DND-41 (cell line): ENCODE data around the gene TM9SF3.

Source experiments
- CTCF ChIP-seq: IDR thresholded peaks from 2 replicates; pipeline ENCODE4 v1.5.1; 2012; ENCODE audit warnings: borderline replicate concordance, low read length, moderate library complexity, mild to moderate bottlenecking; ENCODE audit not compliant: poor library complexity, severe bottlenecking; ENCODE audit errors: extremely low read depth
- EZH2 ChIP-seq: IDR thresholded peaks from 3 replicates; pipeline ENCODE4 v1.6.1; 2012; ENCODE audit warnings: borderline replicate concordance, low read depth, mild to moderate bottlenecking, moderate library complexity, low read length, inconsistent platforms; ENCODE audit not compliant: severe bottlenecking

DNA sequence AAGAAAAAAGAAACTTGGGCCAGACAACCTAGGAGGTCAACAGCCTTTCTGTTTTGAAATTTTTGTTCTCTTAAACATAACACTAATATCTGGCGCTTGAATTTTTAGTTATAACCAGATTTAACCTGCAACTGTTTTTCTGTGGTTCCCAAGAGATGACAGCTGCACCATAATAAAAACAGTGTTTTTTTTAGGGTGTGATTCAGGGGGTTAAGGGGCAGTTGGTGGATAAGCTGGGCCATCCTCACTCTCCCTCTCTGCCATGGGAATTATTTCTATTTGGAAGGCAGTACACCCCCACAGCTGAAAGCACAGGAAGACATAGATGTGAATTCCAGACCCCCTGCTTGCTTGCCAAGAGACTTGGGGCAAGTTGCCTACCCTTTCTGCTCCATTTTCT, 20.1 kb upstream of the TM9SF3 start:
- TF ChIP-seq CTCF (no peak), EZH2 (no peak)
